Colonic mucosa (tissue), 4 donors: ENCODE data around the gene SPINDOC. TPM values are rescaled to one million over a fixed set of nuclear protein-coding genes. Genes with fewer than 3 reads are reported as not detected.

Experiments
- DNase-seq: peaks from one replicate; pipeline ENCODE4 v3.0.0-alpha.2; 2020
- H3K27ac ChIP-seq: fragments of 200-600 bp; one replicate; pipeline ENCODE4 v1.8.0; 2021
- H3K27me3 ChIP-seq: fragments of 200-600 bp; one replicate; pipeline ENCODE4 v1.8.0; 2021
- H3K36me3 ChIP-seq: fragments of 200-600 bp; one replicate; pipeline ENCODE4 v1.8.0; 2021
- H3K4me1 ChIP-seq: fragments of 200-600 bp; one replicate; pipeline ENCODE4 v1.8.0; 2021; ENCODE audit warnings: mild to moderate bottlenecking
- H3K4me3 ChIP-seq: fragments of 200-600 bp; one replicate; pipeline ENCODE4 v1.8.0; 2021
- H3K9ac ChIP-seq, 2 donors: one replicate each; pipeline ENCODE4 v1.7.0; 2013; ENCODE audit warnings: control low read depth in 2 of 2, low read depth in 2 of 2, low read length in 2 of 2
- H3K9me3 ChIP-seq: fragments of 200-600 bp; one replicate; pipeline ENCODE4 v1.8.0; 2021
- intact Hi-C: fragments of 100-400 bp; cut with DNase I; formaldehyde crosslinking; loops from one replicate; pipeline ENCODE4 v1.14.1; 2022
- total RNA-seq, 2 donors: library from RNA; stranded (reverse); fragmentation: NEBNext Ultra II Directional in 1 of 2; extraction: Animal tissue kit (Norgen Biotek cat#: 25700) in 1 of 2; gene quantifications; one replicate each; pipeline ENCODE4 v1.2.1, GENCODE V29; 2021
- TF ChIP-seq, protein P1 (sequence below): fragments of 200-600 bp; IDR thresholded peaks from one replicate; pipeline ENCODE4 v1.8.0; 2022; ENCODE audit warnings: antibody characterized with exemption, mild to moderate bottlenecking
- donor health status: healthy.
- donor health status: DM: no; HTN: no; CAD: no.
- donor health status: DM: no; HTN: no; CAD: no.

SPINDOC gene
- total RNA-seq, 2 donors from 2014 or later: 9.3 to 11.8 TPM

GRCh38 chr11:63816166-63816565 is 2.9 kb downstream of the SPINDOC start:
- Histone ChIP-seq H3K36me3 (no peaks in the 10 kb centered on the region), H3K9me3 (no peaks in the 10 kb centered on the region), H3K9ac (no peak overlapping the region), H3K4me1 (no peaks in the 10 kb centered on the region), H3K4me3 (no peak overlapping the region), H3K27me3 (no peaks in the 10 kb centered on the region), H3K27ac (no peak overlapping the region)
- intact Hi-C loops: no loop called here
- TF ChIP-seq, protein P1, sequence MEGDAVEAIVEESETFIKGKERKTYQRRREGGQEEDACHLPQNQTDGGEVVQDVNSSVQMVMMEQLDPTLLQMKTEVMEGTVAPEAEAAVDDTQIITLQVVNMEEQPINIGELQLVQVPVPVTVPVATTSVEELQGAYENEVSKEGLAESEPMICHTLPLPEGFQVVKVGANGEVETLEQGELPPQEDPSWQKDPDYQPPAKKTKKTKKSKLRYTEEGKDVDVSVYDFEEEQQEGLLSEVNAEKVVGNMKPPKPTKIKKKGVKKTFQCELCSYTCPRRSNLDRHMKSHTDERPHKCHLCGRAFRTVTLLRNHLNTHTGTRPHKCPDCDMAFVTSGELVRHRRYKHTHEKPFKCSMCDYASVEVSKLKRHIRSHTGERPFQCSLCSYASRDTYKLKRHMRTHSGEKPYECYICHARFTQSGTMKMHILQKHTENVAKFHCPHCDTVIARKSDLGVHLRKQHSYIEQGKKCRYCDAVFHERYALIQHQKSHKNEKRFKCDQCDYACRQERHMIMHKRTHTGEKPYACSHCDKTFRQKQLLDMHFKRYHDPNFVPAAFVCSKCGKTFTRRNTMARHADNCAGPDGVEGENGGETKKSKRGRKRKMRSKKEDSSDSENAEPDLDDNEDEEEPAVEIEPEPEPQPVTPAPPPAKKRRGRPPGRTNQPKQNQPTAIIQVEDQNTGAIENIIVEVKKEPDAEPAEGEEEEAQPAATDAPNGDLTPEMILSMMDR: no peak
- no peak for DNase-seq

DNA sequence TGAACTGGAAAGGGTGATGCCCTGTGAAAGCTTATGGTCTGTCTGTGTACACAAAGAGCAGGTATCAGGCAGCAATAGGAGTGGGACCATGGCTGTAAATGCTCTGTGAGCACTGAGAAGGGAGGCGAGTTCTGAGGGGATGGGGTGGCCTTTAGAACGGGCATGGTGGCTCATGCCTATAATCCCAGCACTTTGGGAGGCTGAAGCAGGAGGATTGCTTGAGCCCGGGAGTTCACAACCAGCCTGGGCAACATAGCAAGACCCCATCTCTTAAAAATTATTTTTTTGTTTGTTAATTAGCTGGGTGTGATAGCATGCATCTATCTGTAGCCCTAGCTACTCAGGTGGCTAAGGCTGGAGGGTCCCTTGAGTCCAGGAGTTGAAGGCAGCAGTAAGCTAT is 3.5 kb downstream of the SPINDOC start:
- Histone ChIP-seq H3K9me3 (no peaks in the 10 kb centered on the region), H3K27me3 (no peaks in the 10 kb centered on the region), H3K27ac (no peak overlapping the region), H3K9ac (no peak overlapping the region), H3K36me3 (no peaks in the 10 kb centered on the region), H3K4me1 (no peaks in the 10 kb centered on the region), H3K4me3 (no peak overlapping the region)
- TF ChIP-seq, protein P1: no peak
- DNase-seq: no peak
- intact Hi-C loops: no loop called here

DNA sequence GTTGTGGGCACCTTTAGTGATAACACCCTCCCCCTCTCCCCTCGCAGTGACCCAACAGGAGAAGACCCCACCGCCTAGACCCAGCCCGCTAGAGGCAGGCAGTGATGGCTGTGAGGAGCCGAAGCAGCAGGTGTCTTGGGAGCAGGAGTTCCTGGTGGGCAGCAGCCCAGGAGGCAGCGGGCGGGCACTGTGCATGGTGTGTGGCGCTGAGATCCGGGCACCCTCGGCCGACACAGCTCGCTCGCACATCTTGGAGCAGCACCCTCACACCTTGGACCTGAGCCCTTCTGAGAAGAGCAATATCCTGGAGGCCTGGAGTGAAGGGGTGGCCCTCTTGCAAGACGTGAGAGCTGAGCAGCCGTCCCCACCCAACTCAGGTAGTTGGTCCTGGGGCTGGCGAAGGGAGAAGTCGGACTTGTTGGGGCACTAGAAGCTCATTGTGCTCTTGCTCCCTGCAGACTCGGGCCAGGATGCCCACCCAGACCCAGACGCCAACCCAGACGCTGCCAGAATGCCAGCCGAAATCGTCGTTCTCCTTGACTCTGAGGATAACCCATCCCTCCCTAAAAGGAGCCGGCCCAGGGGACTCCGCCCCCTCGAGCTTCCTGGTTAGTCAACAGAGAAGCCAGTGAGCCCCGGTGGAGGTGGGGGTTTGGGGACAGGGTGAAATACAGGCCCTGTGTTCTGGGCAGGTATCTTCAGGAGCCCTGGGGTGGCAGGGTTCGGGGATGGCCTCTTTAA is 4.7 kb downstream of the SPINDOC start:
- H3K4me3 ChIP-seq: no peak overlapping the region
- DNase-seq: no peak
- no peak overlapping the region for H3K27ac ChIP-seq
- H3K9ac ChIP-seq: no peak overlapping the region
- H3K36me3 ChIP-seq: no peaks in the 10 kb centered on the region
- intact Hi-C loops: no loop called here
- TF ChIP-seq, protein P1: no peak
- no peaks in the 10 kb centered on the region for H3K27me3 ChIP-seq
- H3K4me1 ChIP-seq: no peaks in the 10 kb centered on the region
- H3K9me3 ChIP-seq: no peaks in the 10 kb centered on the region

DNA sequence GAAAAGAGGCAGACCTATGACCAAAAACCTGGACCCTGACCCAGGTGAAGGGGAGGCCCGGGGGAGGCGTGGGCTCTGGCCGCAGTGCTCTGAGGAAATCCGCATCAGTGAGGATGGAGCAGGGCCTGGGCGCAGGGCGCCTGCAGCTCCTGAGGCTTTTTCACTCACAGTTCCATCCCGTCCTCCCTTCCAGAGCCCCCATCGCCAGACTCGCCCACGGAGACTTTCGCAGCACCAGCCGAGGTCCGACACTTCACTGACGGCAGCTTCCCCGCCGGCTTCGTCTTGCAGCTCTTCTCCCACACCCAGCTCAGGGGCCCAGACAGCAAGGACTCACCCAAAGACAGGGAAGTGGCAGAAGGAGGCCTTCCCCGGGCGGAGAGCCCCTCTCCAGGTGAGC is 5.4 kb downstream of the SPINDOC start:
- Histone ChIP-seq H3K4me1 (no peaks in the 10 kb centered on the region), H3K9ac (no peak overlapping the region), H3K36me3 (no peaks in the 10 kb centered on the region), H3K27me3 (no peaks in the 10 kb centered on the region), H3K27ac (no peak overlapping the region), H3K4me3 (no peak overlapping the region), H3K9me3 (no peaks in the 10 kb centered on the region)
- intact Hi-C loops: no loop called here
- TF ChIP-seq, protein P1: no peak
- no peak for DNase-seq

DNA sequence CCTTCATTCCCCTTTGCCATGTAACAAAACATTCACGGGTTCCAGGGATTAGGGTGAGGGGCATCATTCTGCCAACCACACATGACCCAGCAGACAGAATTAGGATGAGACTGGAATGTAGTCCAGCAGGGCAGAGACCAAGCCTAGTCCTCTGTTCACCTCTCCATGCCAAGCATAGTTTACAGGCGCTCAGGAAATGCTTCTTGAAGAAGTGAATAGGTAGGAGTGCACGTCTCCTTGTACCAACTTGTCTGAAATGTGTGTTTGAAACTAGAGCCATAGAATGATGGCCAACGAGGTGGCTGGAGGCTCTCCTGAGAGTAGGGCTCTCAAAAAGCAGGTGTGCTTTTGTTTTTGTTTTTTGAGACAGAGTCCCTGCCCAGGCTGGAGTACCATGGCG is 8.2 kb downstream of the SPINDOC start:
- Histone ChIP-seq H3K36me3 (no peaks in the 10 kb centered on the region), H3K4me1 (no peaks in the 10 kb centered on the region), H3K4me3 (no peak overlapping the region), H3K9ac (no peak overlapping the region), H3K27me3 (no peaks in the 10 kb centered on the region), H3K27ac (no peak overlapping the region), H3K9me3 (no peaks in the 10 kb centered on the region)
- TF ChIP-seq, protein P1: no peak
- intact Hi-C loops: no loop called here
- DNase-seq: no peak
